Erythroblast (primary cell): ENCODE results near the gene ATP1A4.

Source experiments
- GATA1 ChIP-seq: IDR thresholded peaks from 2 replicates; pipeline ENCODE4 v1.6.1; 2011; ENCODE audit warnings: low read depth, mild to moderate bottlenecking, control low read depth, low read length, moderate library complexity
- POLR2A ChIP-seq: IDR thresholded peaks from 2 replicates; pipeline ENCODE4 v1.6.1; 2011; ENCODE audit warnings: mild to moderate bottlenecking, low read length

DNA sequence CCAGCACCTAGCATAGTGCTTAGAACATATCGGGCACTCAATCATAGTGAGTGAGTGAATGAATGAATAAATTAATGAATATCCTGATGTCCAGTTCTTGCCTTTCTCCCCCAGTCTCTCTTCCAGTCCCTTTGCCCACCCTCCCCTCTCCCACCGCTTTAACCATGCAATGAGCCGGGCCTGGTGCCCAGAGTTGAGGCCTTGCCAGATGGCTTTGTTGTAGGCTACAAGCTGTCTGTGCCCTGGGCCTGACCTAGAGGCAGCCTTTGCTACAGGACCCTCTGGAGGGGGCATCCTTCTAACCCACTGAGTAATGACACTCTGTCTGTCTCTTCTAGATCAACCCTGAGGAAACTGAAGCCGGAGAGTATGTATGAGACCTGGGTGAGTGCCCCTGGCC is 45.8 kb downstream of the ATP1A4 start:
- TF ChIP-seq POLR2A (no peak), GATA1 (no peak)
